Dermis microvascular lymphatic vessel endothelial cell (primary cell): ENCODE data around the gene WFDC6. TPM values are rescaled to one million over a fixed set of nuclear protein-coding genes. Genes with fewer than 3 reads are reported as not detected.
"Not testable (repeated sequence)": the region's sequence is repeated elsewhere in the genome, so short reads cannot be mapped to it uniquely, and the experiment has no call there.

Experiments used
- DNase-seq, 2 donors: peaks; one replicate each; pipeline versions ENCODE4 v3.0.0 to v3.0.0-alpha.2; 2010; ENCODE audit warnings: low read depth in 2 of 2
- total RNA-seq: library from RNA; depleted of rRNA; stranded (reverse); fragments of >200 nt; gene quantifications from 2 replicates; pipeline ENCODE4 v1.2.1, GENCODE V29; 2014

The WFDC6 gene
- total RNA-seq: not detected in 2 replicates

DNA sequence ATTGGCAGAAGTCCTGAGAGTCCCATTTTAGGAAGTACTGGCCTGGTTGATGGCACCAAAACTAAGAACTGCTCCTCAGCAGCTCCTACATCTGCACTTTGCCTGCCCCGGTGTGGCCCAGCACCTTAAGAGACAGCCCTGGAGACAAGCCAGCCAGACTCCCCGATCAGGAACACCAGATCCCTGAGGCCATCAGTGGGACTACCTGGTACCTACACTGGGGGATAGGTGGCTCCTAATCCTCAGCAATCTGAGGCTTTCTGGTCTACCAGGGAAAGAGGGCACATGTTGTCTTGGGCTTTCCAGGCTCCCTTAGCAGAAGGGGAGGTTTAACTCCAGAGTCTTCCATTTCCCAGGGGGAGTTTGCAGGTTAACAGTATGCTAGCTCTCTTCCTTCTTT is at the start of gene WFDC6:
Gene WFDC6, minus strand, starts transcription at position 101 of the 400 bp plus-strand sequence. Its CDS starts 75 bp downstream, at position 26.
- DNase-seq: no peak

DNA sequence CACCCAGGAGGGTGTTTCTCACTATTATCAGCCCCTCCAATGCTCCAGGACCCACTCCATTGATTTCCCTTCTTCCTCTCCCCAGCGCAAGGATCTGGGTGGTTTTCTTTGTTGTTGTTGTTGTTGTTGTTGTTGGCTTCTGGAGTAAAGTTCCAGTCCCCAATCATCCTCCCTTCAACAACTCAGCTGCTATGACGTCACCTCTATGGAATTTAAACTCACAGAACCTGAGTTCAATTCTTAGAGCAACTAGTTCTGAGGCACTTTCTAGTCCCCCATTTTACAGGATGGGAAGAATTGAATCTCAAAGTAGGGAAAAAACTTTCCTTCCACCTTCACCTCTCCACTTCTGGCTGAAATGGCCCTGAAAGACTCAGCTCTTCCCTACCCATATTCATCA is 49.5 kb upstream of the WFDC6 start:
- no peak for DNase-seq

DNA sequence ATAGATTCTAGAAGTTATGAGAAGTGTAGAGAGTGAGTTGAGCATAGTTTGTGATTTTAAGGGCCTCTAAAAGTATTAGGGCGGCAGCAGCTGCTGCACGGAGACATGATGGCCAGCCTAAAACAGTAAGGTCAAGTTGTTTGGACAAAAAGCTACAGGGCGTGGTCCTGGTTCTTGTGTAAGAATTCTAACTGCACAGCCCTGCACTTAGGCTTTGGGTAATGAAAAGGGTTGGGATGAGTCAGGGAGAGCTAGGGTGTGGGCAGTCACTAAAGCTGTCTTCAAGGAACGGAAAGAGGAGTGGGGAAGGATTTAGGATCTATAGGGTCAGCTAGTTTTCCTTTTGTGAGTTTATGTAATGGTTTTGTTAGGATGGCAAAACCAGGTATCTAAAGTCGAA is 46.7 kb upstream of the WFDC6 start:
- not testable (repeated sequence) for DNase-seq

DNA sequence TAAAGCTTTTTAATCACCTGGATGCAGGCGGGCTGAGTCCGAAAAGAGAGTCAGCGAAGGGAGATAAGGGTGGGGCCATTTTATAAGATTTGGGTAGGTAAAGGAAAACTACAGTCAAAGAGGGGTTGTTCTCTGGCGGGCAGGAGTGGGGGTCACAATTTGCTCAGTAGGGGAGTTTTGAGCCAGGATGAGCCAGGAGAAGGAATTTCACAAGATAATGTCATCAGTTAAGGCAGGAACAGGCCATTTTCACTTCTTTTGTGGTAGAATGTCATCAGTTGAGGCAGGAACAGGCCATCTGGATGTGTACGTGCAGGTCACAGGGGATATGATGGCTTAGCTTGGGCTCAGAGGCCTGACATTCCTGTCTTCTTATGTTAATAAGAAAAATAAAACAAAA is 45.0 kb upstream of the WFDC6 start:
- DNase-seq: not testable (repeated sequence)

DNA sequence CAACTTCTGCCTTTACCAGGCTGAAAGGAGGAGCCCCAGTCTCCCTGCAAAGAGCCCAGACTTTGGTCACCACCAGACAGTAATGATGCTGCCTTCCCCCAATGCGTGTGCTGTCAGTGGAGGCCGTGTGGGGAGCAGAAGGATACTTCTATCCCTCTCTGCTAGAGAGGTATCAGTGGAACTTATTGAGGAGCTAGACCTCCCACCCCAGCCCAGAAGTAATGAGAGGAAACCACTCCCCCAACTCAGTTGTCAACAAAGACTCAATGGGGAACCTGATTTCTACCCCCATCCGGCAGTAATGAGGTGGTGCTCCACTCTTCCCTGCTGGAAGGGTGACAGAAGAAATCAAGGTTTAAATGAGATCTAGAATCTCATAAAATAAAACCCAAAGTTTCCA is 44.2 kb upstream of the WFDC6 start:
- DNase-seq: no peak

DNA sequence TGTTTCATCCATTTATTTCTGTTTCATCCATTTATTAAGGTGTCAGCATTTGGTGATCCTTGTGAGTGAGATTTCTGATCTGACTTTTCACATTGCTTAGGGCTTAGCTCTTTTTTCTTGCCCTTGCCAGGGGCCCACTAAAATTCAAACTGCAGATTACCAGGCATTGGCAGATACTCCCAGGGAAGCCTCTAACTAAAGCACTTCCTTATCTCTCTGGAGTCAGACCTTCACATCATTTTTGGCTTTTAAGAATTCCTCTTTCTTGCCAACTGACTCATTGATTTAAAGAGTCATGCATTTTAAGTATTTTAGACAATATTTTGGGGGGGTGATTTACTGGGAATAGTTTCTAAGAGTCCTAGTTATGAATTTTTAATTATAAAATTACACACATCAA is 42.4 kb upstream of the WFDC6 start:
- no peak for DNase-seq

DNA sequence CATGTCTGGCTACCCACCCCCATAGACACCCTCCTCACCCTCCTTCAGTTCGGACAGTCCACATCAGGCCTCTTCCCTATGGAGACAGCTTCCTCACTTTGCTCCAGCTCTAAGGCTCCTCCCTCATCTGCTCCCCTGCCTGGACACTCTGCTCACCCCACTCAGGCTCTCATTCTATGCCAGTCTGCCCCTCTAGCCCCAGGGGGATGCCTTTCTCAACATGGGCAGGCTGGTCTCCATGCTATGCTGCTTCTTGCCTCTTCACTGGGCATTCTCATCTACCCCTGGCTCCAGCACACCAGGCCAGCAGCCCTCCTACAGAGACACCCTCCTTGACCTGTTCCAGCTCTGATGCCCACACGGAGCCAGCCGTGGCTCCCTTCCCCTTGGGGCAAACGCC is 39.9 kb upstream of the WFDC6 start, which contains the start of gene WFDC8:
Gene WFDC8, minus strand, starts transcription at position 101 of the 400 bp plus-strand sequence. Its CDS starts 37 bp downstream, at position 64.
- no peak for DNase-seq

DNA sequence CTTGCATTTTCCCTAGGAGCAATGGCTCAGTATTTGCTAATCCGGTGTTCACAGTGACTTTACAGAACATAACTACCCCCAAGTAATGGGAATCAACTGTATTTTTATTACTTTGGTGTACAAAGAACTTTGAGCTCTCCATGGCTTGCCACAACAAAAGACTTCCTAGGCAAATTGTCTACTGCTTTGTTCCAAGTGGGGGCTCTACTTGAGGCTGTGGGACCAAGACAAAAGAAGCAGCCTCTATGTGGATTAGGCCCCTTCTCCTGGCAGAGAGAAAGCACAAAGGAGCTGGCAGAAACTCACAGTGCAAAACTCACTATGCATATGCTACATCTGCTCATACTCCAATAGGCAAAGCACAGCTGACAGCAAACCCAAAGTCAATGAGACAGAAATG is 38.9 kb upstream of the WFDC6 start:
- DNase-seq: no peak

DNA sequence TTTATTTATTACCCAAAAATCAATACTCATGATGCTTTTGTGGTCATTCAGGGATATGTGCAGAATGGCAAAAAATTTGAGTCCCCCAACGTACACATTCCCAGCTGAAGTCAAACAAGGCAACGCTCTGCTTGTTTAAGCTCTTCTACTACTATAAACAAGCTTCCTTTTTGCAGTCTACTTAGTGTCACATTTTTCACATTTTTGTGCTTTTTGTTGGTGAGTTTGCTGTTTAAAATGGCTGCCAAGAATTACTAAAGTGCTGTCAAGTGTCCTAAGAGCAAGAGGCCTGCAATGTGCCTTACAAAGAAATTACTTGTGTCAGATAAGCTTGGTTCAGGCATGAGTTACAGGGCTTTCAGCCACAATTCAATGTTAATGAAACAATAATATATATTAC is 37.7 kb upstream of the WFDC6 start:
- no peak for DNase-seq

DNA sequence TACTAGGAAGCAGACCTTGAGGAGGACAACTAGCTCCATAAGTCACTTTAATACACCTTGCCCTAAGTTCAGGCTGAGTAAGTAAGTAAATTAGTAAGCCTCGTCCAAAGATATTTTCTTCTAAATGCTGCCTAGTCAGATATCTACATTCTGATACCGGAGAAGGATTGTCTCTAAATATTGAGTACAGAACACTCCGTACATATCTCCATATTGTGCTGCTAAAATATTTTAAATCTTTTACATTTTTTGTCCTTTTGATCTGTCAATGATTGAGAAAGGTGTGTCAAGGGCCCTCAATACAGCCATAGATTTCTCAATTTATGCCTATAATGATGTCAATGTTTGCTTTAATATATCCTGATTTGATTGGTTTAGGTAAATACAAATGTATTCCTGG is 36.6 kb upstream of the WFDC6 start:
- no peak for DNase-seq

DNA sequence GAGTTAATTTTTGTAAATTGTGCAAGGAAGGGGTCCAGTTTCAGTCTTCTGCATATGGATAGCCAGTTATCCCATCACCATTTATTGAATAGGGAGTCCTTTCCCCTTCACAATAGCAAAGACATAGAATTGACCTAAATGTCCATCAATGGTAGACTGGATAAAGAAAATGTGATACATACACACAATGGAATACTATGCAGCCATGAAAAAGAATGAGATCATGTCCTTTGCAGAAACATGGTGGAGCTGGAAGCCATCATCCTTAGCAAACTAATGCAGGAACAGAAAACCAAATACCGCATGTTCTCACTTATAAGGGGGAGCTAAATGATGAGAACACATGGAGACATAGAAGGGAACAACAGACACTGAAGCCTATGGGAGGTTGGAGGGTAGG is 30.4 kb upstream of the WFDC6 start:
- not testable (repeated sequence) for DNase-seq

DNA sequence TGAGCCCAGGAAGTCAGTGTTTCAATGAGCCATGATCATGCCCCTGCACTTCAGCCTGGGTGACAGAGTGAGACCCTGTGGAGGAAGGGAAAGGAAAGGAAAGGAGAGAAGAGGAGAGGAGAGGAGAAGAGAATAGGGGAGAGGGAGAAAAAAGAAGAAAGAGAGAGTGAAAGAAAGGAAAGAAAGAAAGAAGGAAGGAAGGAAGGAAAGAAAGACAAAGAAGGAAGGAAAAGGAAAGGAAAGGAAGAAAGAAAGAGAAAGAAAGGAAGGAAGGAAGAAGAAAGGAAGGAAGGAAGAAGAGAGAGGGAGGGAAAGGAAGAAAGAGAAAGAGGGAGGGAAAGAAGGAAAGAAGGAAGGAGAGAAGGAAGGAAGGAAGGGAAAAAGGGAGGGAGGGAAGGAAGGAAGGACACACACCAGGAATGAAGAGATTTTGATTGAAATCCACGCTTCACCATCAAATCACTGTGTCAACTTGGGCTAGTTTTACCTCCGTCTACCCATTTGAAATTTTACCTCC is 25.5 kb upstream of the WFDC6 start:
- no peak for DNase-seq

DNA sequence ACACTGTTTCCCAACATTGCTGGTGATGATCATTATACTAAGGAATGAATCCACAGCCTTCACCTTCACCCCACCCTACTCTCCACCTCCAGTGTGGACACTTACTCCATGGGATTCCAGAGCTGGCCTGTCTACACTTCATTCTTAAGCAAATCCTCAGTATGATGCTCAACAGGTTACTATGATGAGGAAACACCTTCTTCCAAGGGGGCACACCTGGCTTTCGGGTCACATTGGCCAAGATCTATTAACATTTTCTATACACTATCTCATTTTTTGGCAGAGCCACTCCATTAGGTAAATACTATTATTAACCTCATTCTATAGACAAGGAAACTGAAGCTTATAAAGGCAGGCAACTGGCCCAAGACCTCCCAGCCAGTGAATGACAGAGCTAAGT is 15.9 kb upstream of the WFDC6 start:
- no peak for DNase-seq

DNA sequence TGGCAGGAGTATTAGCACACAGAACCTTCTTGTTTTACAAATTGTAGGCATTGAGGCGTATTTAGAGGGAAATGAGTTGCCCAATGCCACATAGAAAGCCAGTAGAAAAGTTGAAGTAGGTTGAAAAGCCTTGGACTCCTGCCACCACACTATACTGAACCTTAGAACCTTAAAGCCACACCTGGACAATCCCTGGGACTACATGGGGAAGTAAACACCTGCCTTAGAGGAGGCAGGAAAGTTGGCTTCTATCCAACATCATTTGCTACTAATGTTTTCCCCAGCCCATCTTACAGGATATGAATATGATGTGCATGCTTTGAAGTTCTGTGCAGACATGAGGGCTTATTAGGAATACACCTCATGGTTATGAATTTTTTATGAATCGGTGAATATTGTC is 13.2 kb upstream of the WFDC6 start:
- DNase-seq: no peak

DNA sequence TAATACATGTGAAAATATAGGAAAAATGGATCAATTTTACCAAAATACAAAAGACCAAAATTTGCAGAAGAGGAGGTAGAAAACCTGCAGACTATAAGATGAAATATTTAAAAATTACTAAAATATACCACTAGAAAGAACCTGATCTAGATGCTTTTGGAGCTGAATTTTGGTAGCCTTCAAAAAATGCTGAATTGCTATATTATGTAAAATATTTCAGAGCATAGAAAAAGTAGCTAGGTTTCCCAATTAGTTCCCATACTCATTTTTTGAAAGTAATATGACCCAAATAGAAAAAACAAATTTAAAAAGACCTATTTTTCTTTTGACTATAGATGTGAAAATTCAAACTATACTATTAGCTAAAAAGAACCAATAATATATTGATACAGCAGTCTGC is 11.5 kb upstream of the WFDC6 start:
- no peak for DNase-seq

DNA sequence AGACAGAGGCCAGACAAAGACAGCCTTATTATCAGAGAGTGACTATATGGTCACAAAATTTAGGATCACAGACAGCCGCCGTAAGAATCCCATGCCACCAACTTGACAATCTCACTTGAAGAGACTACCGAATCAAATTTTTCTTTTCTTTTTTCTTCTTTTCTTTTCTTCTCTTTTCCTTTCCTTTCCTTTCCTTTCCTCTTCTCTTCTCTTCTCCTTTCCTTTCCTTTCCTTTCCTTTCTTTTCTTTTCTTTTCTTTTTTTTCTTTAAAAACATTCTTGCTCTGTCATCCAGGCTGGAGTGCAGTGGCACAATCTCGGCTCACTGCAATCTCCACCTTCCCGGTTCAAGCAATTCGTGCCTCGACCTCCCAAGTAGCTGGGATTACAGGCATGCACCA is 9.1 kb upstream of the WFDC6 start:
- DNase-seq: no peak

DNA sequence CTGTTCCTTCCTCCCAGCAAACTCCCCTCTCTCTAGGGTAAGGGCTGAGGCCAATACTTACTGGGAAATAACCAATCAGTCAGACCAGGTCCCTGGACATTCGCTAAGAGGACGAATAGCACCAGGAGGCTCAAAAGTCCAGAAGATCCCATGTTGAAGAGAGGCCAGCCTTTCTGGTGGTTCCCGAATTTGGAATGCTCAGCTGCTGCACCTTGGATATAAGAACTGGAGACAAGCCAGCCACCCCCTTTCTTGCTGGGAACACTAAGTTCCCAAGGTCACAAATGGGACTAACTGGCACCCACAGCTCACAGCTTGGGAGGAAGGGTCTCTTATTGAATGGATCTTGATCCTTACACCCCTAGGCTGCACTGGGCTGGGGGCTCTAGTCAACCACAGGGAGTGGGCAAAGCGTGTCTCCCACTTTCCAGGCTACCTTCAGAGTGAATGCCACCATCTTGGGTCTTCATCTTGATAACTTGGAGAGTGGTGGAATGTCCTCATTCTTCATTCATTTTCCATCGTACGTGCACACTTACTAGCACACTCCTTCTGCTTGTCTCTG is 8.0 kb upstream of the WFDC6 start, which contains the start of gene EPPIN:
Gene EPPIN, minus strand, starts transcription at position 196 of the 565 bp plus-strand sequence. Its CDS starts 44 bp downstream, at position 152.
- no peak for DNase-seq

DNA sequence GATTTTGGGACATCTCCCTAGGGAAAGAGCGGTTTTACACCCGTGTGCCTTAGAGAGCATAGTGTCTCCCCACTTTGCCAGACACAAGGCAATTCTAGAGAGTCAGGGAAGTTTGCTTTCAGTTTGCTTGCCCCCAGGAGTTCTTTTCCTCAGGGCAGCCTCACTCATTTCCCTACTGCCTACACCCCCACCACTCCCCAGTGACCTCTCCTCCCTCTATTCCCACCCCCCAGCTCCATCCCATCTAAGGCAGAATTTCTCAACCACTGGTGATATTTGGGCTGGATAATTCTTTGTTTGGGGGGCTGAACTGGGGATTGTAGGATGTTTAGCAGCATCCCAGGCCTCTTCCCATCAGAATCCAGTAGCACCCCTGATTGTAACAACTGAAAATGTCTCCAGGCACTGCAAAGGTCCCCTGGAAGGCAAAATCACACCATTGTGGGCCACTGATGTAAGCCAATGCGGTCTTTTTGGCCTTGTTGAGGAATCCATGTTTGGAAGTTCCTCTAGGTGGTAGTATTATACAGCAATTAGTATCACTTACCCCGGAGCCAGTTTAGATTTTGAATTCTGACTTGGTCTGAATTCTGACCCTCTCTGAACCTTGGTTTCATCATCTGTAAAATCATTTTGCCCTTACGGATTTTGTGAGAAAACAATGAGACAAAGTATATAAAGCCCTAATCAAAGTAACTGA is 6.6 kb upstream of the WFDC6 start:
- DNase-seq: no peak

DNA sequence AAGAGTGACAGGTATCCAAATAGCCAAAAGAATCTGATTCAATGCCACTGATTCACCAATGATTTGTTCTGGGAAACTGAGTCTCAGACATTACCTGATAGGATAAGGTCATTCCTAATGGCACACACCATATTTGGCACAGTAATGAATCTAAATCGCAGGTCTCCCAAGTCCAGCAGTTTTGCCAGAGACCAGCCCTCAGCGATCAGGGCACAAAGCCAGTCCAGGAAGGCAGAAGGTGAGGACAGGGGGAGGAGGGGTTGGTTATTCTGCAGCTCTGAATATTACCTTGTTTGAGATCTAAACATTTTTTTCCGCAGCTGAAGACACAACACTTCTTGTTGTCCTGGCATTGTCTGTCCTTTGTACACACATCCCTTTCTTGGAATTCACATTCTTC is 6.1 kb upstream of the WFDC6 start:
- DNase-seq: no peak

DNA sequence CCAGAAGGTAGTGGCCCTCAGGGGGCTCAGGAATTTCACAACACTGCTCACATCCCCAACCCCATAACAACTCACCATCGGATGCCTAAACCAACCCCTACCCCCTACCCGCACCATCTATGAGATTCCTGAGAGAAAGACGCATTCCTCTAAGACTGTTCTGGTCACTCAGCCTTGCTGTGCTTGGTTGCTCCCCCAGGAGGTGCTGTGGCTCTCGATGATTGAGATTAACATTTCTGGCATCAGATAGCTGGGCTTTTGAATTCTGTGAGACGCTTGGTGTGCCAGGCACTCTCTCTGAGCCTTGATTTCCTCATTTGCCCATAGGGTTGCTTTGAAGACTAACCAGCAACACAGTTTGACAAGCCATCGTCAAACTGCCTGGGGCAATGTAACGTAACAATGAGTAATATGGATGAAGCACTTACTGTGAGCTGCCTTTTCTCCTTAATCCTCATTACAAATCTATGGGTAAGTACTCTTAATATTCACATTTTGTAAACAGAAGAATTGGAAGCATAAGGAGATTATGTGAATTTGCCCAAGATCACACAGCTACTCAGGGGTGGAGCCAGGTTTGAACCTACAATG is 978 bp downstream of the WFDC6 start:
- DNase-seq: no peak

DNA sequence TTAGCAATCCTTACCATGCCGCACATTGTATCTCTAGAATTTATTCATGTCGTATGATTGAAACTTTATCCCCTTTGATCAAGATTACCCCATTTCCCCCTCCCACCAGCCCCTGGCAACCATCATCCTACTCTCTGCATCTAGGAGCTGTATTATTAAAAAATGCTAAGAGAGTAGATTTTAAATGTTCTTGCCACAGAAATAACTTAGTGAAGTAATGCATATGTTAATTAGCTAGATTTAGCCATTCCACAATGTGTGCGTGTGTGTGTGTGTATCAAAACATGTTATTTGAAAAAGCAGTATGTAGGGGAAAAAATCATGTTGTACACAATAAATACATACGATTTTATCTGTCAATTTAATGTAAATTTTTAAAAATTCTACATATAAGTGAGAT is 12.0 kb downstream of the WFDC6 start:
- DNase-seq: no peak

DNA sequence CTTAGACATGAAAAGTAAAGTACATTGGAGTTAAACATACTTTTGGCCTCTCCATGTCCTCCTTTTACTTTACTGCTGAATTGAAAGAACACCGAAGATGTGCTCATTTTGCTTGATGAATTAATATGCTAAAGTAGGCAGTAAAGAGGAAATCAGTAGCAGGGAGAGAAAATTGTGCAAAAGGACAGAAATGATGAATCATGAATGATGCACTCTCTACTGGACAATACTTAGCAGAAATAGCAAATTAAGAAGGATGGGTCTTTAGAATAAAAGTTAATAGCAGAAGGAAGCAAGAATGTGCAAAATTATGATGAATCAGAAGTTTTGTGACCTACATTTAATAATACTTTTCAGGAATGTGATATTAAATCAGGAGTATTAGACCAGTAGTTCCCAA is 15.5 kb downstream of the WFDC6 start:
- no peak for DNase-seq

DNA sequence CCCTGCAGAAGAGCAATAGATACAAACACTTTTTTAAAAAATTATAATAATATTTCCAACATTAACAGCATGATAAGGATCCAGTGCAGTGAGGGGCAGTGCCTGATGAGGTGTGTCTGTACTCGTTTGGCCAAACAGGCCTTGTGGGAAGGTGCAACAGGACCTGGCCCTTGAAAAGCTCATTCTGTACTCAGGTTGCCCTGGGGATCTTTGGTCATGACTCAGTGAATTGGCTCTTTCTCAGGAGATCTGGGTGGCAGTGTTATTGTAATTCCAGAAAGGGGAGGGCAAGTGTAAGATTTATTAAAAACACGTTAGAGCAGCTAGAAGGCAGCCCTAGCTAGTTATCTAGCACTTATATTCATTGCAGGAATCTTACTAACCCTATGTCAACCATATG is 21.0 kb downstream of the WFDC6 start:
- no peak for DNase-seq
